Glutamatergic neuron (in vitro differentiated cells): ENCODE results near the gene MINDY4. TPM values are rescaled to one million over a fixed set of nuclear protein-coding genes. Genes with fewer than 3 reads are reported as not detected.

Source experiments
- DNase-seq: peaks from one replicate; pipeline ENCODE4 v3.0.0; 2022
- H3K27ac Mint-ChIP-seq: one replicate; pipeline ENCODE4 v1.8.0; 2020; ENCODE audit warnings: mild to moderate bottlenecking, mixed read lengths, inconsistent platforms; ENCODE audit not compliant: unreplicated experiment
- H3K27me3 Mint-ChIP-seq: one replicate; pipeline ENCODE4 v1.8.0; 2020; ENCODE audit warnings: mild to moderate bottlenecking, moderate library complexity, mixed read lengths, inconsistent platforms; ENCODE audit not compliant: unreplicated experiment
- H3K36me3 Mint-ChIP-seq: one replicate; pipeline ENCODE4 v1.8.0; 2020; ENCODE audit warnings: mild to moderate bottlenecking, mixed read lengths, inconsistent platforms; ENCODE audit not compliant: unreplicated experiment
- H3K4me1 Mint-ChIP-seq: one replicate; pipeline ENCODE4 v1.8.0; 2020; ENCODE audit warnings: mild to moderate bottlenecking, low read depth, mixed read lengths, inconsistent platforms; ENCODE audit not compliant: unreplicated experiment
- H3K4me3 Mint-ChIP-seq: one replicate; pipeline ENCODE4 v1.8.0; 2020; ENCODE audit warnings: mild to moderate bottlenecking, mixed read lengths, inconsistent platforms; ENCODE audit not compliant: unreplicated experiment
- H3K9me3 Mint-ChIP-seq: one replicate; pipeline ENCODE4 v1.8.0; 2020; ENCODE audit warnings: mild to moderate bottlenecking, moderate library complexity, mixed read lengths, inconsistent platforms; ENCODE audit not compliant: unreplicated experiment
- total RNA-seq: library from RNA; stranded (reverse); fragmentation: NEBNext Ultra II Directional; extraction: Animal tissue kit (Norgen Biotek cat#: 25700); gene quantifications from one replicate; pipeline ENCODE4 v1.2.1, GENCODE V29; 2021; ENCODE audit not compliant: unreplicated experiment
- TF ChIP-seq, protein P1 (sequence below): fragments of 200-600 bp; sonication (generic); IDR thresholded peaks from one replicate; pipeline ENCODE4 v1.5.0; 2021; ENCODE audit not compliant: partially characterized antibody, unreplicated experiment

MINDY4 gene
- total RNA-seq, 1 donor from 2014 or later, result 2.3 TPM

GRCh38 chr7:30844483-30844874 is 73.3 kb downstream of the MINDY4 start:
- TF ChIP-seq, protein P1, sequence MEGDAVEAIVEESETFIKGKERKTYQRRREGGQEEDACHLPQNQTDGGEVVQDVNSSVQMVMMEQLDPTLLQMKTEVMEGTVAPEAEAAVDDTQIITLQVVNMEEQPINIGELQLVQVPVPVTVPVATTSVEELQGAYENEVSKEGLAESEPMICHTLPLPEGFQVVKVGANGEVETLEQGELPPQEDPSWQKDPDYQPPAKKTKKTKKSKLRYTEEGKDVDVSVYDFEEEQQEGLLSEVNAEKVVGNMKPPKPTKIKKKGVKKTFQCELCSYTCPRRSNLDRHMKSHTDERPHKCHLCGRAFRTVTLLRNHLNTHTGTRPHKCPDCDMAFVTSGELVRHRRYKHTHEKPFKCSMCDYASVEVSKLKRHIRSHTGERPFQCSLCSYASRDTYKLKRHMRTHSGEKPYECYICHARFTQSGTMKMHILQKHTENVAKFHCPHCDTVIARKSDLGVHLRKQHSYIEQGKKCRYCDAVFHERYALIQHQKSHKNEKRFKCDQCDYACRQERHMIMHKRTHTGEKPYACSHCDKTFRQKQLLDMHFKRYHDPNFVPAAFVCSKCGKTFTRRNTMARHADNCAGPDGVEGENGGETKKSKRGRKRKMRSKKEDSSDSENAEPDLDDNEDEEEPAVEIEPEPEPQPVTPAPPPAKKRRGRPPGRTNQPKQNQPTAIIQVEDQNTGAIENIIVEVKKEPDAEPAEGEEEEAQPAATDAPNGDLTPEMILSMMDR, result no peak
- peaks cover 19% of the 10 kb centered on the region for H3K9me3 Mint-ChIP-seq
- peaks cover 11% of the 10 kb centered on the region for H3K27me3 Mint-ChIP-seq
- no peaks in the 10 kb centered on the region for H3K36me3 Mint-ChIP-seq
- peaks cover 40% of the 10 kb centered on the region for H3K4me1 Mint-ChIP-seq
- H3K4me3 Mint-ChIP-seq, result no peak overlapping the region
- no peak for DNase-seq
- peak overlapping the region; percentile 33 for H3K27ac Mint-ChIP-seq

DNA sequence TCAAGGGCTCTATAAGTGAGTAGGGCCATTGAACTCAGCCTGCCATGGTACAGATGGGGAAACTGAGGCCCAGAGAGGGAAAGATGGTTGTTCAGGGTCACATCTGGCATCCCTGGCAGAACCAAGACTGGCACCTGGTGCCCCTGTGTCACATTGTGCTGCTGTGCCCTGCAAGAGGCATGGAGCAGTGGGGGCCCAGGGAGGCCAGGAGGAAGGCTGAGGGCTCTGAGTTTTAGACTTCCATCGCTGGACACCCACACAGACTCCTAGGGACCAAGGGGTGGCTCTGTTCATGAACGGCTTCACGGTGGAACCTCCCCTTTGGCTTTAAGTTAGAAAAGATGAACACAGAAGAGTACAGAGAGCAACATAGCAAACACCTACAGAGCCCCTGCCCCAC is 73.7 kb downstream of the MINDY4 start:
- DNase-seq, result no peak
- Mint-ChIP-seq H3K4me3 (no peak overlapping the region), H3K4me1 (peaks cover 43% of the 10 kb centered on the region), H3K36me3 (no peaks in the 10 kb centered on the region), H3K27me3 (peaks cover 14% of the 10 kb centered on the region), H3K9me3 (peaks cover 21% of the 10 kb centered on the region), H3K27ac (peak overlapping the region; percentile 75)
- TF ChIP-seq, protein P1, result no peak

DNA sequence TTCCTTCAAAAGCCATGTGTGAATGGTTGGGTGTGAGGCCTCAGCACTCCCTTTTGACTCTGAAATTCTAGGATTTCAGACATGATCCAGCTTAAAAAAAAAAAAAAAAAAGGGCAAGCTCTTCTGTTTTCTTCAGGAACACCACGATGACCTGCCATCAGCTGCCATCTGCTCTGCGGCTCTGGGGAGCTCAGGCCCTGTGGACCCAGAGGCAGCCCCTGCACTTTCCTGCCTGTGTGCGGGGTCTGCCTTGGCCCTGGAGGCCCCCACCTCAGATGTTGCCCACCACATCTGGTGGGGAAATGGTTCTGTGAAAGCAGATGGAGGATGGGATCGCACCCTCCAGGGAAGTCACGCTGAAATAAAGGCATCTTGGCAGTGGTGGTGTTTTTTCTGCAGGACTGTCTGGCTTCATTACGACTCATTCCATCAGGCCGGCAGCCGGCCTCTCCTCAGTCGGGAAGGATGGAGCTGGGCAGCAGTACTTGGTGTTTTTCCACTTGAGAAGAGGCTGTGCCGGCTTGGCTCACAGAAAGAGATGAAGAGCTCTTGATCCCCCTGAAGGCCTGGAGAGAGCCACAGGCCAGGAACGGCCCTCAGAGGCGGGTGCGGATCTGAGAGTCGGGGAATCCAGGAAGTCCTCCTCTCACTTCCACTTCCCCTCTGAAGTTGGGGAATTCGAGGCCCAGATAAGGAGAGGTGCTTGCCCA is 74.4 kb downstream of the MINDY4 start:
- peaks cover 14% of the 10 kb centered on the region for H3K27me3 Mint-ChIP-seq
- peaks cover 21% of the 10 kb centered on the region for H3K9me3 Mint-ChIP-seq
- peak overlapping the region; percentile 75 for H3K27ac Mint-ChIP-seq
- H3K4me1 Mint-ChIP-seq, result peaks cover 46% of the 10 kb centered on the region
- DNase-seq, result peak; percentile 65
- TF ChIP-seq, protein P1, result no peak
- peak overlapping the region; percentile 63 for H3K4me3 Mint-ChIP-seq
- no peaks in the 10 kb centered on the region for H3K36me3 Mint-ChIP-seq

- DNase-seq, result no peak
- no peaks in the 10 kb centered on the region for H3K36me3 Mint-ChIP-seq
- H3K9me3 Mint-ChIP-seq, result peaks cover 22% of the 10 kb centered on the region
- TF ChIP-seq, protein P1, result no peak
- peaks cover 12% of the 10 kb centered on the region for H3K27me3 Mint-ChIP-seq
- H3K4me1 Mint-ChIP-seq, result peaks cover 47% of the 10 kb centered on the region
- H3K27ac Mint-ChIP-seq, result no peak overlapping the region
- no peak overlapping the region for H3K4me3 Mint-ChIP-seq
Measured at GRCh38 chr7:30846378-30846777, 75.2 kb downstream of the MINDY4 start.

GRCh38 chr7:30848121-30848855 is 77.1 kb downstream of the MINDY4 start:
- TF ChIP-seq, protein P1, result no peak
- no peak for DNase-seq
- no peaks in the 10 kb centered on the region for H3K36me3 Mint-ChIP-seq
- H3K27ac Mint-ChIP-seq, result no peak overlapping the region
- H3K27me3 Mint-ChIP-seq, result peaks cover 6% of the 10 kb centered on the region
- H3K4me3 Mint-ChIP-seq, result no peak overlapping the region
- H3K9me3 Mint-ChIP-seq, result peaks cover 21% of the 10 kb centered on the region
- peaks cover 40% of the 10 kb centered on the region for H3K4me1 Mint-ChIP-seq
